Mammary epithelial cell (primary cell): ENCODE data around the gene CAND2.

Experiments
- CTCF ChIP-seq, 2 donors: IDR thresholded peaks in 1 of 2; conservative IDR thresholded peaks in 1 of 2; 2 replicates each; pipeline ENCODE4 v1.5.1; 2011 to 2012; ENCODE audit warnings: inconsistent platforms in 2 of 2, low read length in 2 of 2, mild to moderate bottlenecking in 2 of 2, control low read depth in 1 of 2, low read depth in 1 of 2; ENCODE audit not compliant: insufficient read depth in 1 of 2; ENCODE audit errors: extremely low read depth in 1 of 2
- EZH2 ChIP-seq: IDR thresholded peaks from 2 replicates; pipeline ENCODE4 v1.6.1; 2012; ENCODE audit warnings: low read length, inconsistent platforms, borderline replicate concordance

- TF ChIP-seq CTCF (conservative IDR thresholded peaks at IDR 0.05 in 1 of 2, IDR thresholded peaks at IDR 0.05 in 1 of 2; ENCODE audit: extremely low read depth in 1 of 2, insufficient read depth in 1 of 2, low read depth in 1 of 2, low read length in 2 of 2) (no peak), EZH2 (no peak)
Measured at GRCh38 chr3:12780751-12781150, 15.7 kb upstream of the CAND2 start.
